ENCODE measurements around the gene TEX261. TPM values are rescaled to one million over a fixed set of nuclear protein-coding genes. Genes with fewer than 3 reads are reported as not detected.

The TEX261 gene
- total and polyA plus RNA-seq, 2 donors = 11.9 to 14.8 TPM

DNA sequence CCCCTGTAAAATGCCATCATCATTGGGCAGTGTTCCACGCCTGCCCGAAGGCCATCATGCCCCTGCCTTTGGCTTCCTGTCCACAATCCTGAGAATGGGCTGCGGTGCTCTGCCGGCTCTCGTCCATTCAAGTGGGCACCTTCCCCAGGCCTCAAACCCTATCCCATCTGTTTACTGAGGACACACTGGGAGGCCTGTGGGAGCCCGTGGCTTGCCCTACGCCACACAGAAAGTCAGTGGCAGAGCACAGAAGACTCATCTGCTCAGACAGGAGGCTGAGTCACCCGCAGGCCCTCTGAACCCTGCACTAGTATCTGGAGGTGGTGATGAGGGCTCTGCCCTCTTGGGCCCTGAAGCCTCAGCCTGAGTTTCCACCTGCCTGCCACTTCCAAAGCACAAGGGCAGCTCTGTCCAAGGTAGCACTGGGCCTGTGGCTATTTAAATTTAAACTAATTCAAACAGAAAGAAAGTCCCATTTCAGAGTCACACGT lies 35.4 kb downstream of the TEX261 start:
- Histone ChIP-seq H3K27ac (ENCODE audit: low read depth in 1 of 2, low read length in 1 of 2) (no peak overlapping the region), H3K4me3 (ENCODE audit: low read length in 2 of 2) (no peak overlapping the region), H3K27me3 (ENCODE audit: control insufficient read depth in 2 of 2, insufficient read depth in 1 of 2, low read length in 1 of 2) (peaks cover 0 to 45% of the 10 kb centered on the region in 2 donors), H3K36me3 (ENCODE audit: control insufficient read depth in 2 of 2, insufficient read depth in 2 of 2, low read length in 1 of 2) (no peaks in the 10 kb centered on the region), H3K9me3 (ENCODE audit: control insufficient read depth in 2 of 2, insufficient read depth in 1 of 2, low read length in 1 of 2) (no peaks in the 10 kb centered on the region), H3K4me1 (ENCODE audit: control insufficient read depth in 2 of 2, insufficient read depth in 2 of 2, low read length in 2 of 2) (peaks cover 0 to 4% of the 10 kb centered on the region in 2 donors)
- DNase-seq (ENCODE audit: low read depth in 6 of 9, low spot score in 9 of 9) = no peak
- WGBS = 96% methylated on average over 9 of the region's 9 CpGs

DNA sequence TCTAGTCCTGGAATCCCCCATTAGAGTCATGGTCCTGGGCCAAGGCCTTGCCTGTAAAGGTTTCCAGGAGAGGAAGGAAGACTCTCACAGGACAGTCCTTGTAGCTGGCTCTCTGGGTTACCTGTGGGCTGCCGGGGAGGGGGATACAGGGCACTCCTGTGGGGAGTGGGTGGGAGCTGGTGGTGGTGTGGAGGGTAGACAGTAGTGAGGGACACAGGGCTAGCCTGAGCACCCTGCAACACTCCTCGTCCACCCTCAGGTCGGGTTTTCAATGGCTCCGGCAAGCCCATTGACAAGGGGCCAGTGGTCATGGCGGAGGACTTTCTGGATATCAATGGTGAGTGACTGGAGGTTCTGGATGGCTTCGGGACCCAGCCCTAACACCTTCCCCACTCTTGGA lies 35.9 kb downstream of the TEX261 start:
- Histone ChIP-seq H3K4me1 (ENCODE audit: control insufficient read depth in 2 of 2, insufficient read depth in 2 of 2, low read length in 2 of 2) (peaks cover 0 to 4% of the 10 kb centered on the region in 2 donors), H3K9me3 (ENCODE audit: control insufficient read depth in 2 of 2, insufficient read depth in 1 of 2, low read length in 1 of 2) (no peaks in the 10 kb centered on the region), H3K27me3 (ENCODE audit: control insufficient read depth in 2 of 2, insufficient read depth in 1 of 2, low read length in 1 of 2) (peaks cover 0 to 39% of the 10 kb centered on the region in 2 donors), H3K4me3 (ENCODE audit: low read length in 2 of 2) (no peak overlapping the region), H3K36me3 (ENCODE audit: control insufficient read depth in 2 of 2, insufficient read depth in 2 of 2, low read length in 1 of 2) (no peaks in the 10 kb centered on the region), H3K27ac (ENCODE audit: low read depth in 1 of 2, low read length in 1 of 2) (no peak overlapping the region)
- WGBS = 98% methylated on average over 6 of the region's 6 CpGs
- no peak for DNase-seq (ENCODE audit: low read depth in 6 of 9, low spot score in 9 of 9)

- 95% methylated on average over 6 of the region's 6 CpGs for WGBS
- Histone ChIP-seq H3K4me1 (ENCODE audit: control insufficient read depth in 2 of 2, insufficient read depth in 2 of 2, low read length in 2 of 2) (peaks cover 0 to 4% of the 10 kb centered on the region in 2 donors), H3K27ac (ENCODE audit: low read depth in 1 of 2, low read length in 1 of 2) (no peak overlapping the region), H3K9me3 (ENCODE audit: control insufficient read depth in 2 of 2, insufficient read depth in 1 of 2, low read length in 1 of 2) (no peaks in the 10 kb centered on the region), H3K4me3 (ENCODE audit: low read length in 2 of 2) (no peak overlapping the region), H3K27me3 (ENCODE audit: control insufficient read depth in 2 of 2, insufficient read depth in 1 of 2, low read length in 1 of 2) (peaks cover 0 to 31% of the 10 kb centered on the region in 2 donors), H3K36me3 (ENCODE audit: control insufficient read depth in 2 of 2, insufficient read depth in 2 of 2, low read length in 1 of 2) (no peaks in the 10 kb centered on the region)
- DNase-seq (ENCODE audit: low read depth in 6 of 9, low spot score in 9 of 9) = no peak
Measured at GRCh38 chr2:70957798-70958197, 36.9 kb downstream of the TEX261 start.

DNA sequence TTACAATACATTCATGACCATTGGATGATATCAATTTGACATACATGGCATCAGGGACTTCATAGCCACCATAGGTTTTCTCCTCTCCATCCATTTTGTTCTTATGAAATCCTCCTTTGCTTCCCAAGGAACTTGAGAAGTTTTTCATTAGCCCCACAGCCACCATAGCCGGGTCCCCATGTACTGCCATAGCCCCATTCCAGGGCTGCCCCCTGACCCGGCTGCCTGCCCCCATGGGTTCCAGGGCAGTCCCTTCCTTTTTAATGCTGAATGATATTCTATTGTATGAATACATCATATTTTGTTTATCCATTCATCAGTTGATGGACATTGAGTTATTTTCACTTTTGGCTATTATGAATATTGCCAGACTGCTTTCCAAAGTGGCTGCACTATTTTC lies 38.5 kb downstream of the TEX261 start:
- 94% methylated on average over 2 of the region's 2 CpGs for WGBS
- no peak overlapping the region for H3K27ac ChIP-seq (ENCODE audit: low read depth in 1 of 2, low read length in 1 of 2)
- no peak for DNase-seq (ENCODE audit: low read depth in 6 of 9, low spot score in 9 of 9)
- no peak overlapping the region for H3K4me3 ChIP-seq (ENCODE audit: low read length in 2 of 2)
- H3K36me3 ChIP-seq (ENCODE audit: control insufficient read depth in 2 of 2, insufficient read depth in 2 of 2, low read length in 1 of 2) = no peaks in the 10 kb centered on the region
- peaks cover 0 to 26% of the 10 kb centered on the region in 2 donors for H3K27me3 ChIP-seq (ENCODE audit: control insufficient read depth in 2 of 2, insufficient read depth in 1 of 2, low read length in 1 of 2)
- H3K4me1 ChIP-seq (ENCODE audit: control insufficient read depth in 2 of 2, insufficient read depth in 2 of 2, low read length in 2 of 2) = peaks cover 0 to 4% of the 10 kb centered on the region in 2 donors
- H3K9me3 ChIP-seq (ENCODE audit: control insufficient read depth in 2 of 2, insufficient read depth in 1 of 2, low read length in 1 of 2) = no peaks in the 10 kb centered on the region

DNA sequence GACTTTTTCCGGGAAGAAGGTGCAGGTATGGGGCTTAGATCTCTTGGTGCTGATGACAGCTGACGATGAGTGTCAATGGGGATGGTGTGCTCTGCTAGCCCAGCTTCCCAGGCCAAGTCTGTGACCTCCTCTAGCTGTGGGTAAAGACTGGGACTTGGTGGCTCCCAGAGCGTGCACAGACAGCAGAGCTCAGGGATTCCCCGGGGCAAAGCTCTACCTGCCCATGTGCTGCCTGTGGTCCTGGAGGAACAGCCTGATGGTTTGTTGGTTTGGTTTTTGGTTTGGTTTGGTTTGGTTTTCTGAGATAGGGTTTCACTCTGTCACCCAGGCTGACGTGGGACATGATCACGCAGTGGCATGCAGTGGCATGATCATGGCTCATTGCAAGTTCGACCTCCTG lies 39.8 kb downstream of the TEX261 start:
- no peak for DNase-seq (ENCODE audit: low read depth in 6 of 9, low spot score in 9 of 9)
- peaks cover 0 to 30% of the 10 kb centered on the region in 2 donors for H3K27me3 ChIP-seq (ENCODE audit: control insufficient read depth in 2 of 2, insufficient read depth in 1 of 2, low read length in 1 of 2)

DNA sequence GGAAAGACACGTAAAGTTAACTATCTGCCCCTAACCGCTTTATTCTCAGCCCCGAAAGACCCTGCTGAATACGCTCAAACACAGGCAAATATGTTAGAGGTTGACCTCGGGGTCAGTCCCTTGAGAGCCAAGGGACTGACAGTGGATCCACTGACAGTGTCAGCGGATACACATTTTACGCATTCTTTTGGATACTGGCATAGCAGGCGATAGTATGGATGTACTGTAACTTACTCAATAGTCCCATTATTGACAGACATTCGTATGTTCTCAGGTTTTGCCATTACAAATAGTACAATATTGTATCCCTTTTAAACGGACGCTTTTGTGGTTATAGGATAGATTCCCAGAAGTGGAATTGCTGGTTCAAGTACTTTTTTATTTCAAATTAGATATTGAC lies 45.6 kb downstream of the TEX261 start:
- no peak for DNase-seq (ENCODE audit: low read depth in 6 of 9, low spot score in 9 of 9)
- Histone ChIP-seq H3K27me3 (ENCODE audit: control insufficient read depth in 2 of 2, insufficient read depth in 1 of 2, low read length in 1 of 2) (peaks cover 9 to 64% of the 10 kb centered on the region in 2 donors), H3K27ac (ENCODE audit: low read depth in 1 of 2, low read length in 1 of 2) (no peak overlapping the region), H3K4me1 (ENCODE audit: control insufficient read depth in 2 of 2, insufficient read depth in 2 of 2, low read length in 2 of 2) (peaks cover 0 to 5% of the 10 kb centered on the region in 2 donors), H3K9me3 (ENCODE audit: control insufficient read depth in 2 of 2, insufficient read depth in 1 of 2, low read length in 1 of 2) (no peaks in the 10 kb centered on the region), H3K36me3 (ENCODE audit: control insufficient read depth in 2 of 2, insufficient read depth in 2 of 2, low read length in 1 of 2) (no peaks in the 10 kb centered on the region), H3K4me3 (ENCODE audit: low read length in 2 of 2) (no peak overlapping the region)
- 91% methylated on average over 11 of the region's 11 CpGs for WGBS

More for the DNA sequence above, 39.8 kb downstream of the TEX261 start:
- WGBS = 88% methylated on average over 7 of the region's 7 CpGs
- H3K4me3 ChIP-seq (ENCODE audit: low read length in 2 of 2) = no peak overlapping the region
- no peak overlapping the region for H3K27ac ChIP-seq (ENCODE audit: low read depth in 1 of 2, low read length in 1 of 2)
- peaks cover 0 to 4% of the 10 kb centered on the region in 2 donors for H3K4me1 ChIP-seq (ENCODE audit: control insufficient read depth in 2 of 2, insufficient read depth in 2 of 2, low read length in 2 of 2)
- H3K9me3 ChIP-seq (ENCODE audit: control insufficient read depth in 2 of 2, insufficient read depth in 1 of 2, low read length in 1 of 2) = no peaks in the 10 kb centered on the region
- no peaks in the 10 kb centered on the region for H3K36me3 ChIP-seq (ENCODE audit: control insufficient read depth in 2 of 2, insufficient read depth in 2 of 2, low read length in 1 of 2)

GRCh38 chr2:70948337-70949003 lies 46.2 kb downstream of the TEX261 start:
- peaks cover 0 to 5% of the 10 kb centered on the region in 2 donors for H3K4me1 ChIP-seq (ENCODE audit: control insufficient read depth in 2 of 2, insufficient read depth in 2 of 2, low read length in 2 of 2)
- no peak overlapping the region for H3K4me3 ChIP-seq (ENCODE audit: low read length in 2 of 2)
- peak; percentile 14 to 78 (median 55) for DNase-seq (ENCODE audit: low read depth in 6 of 9, low spot score in 9 of 9)
- no peak overlapping the region for H3K27ac ChIP-seq (ENCODE audit: low read depth in 1 of 2, low read length in 1 of 2)
- WGBS = 13% methylated on average over 27 of the region's 27 CpGs
- peaks cover 9 to 70% of the 10 kb centered on the region in 2 donors for H3K27me3 ChIP-seq (ENCODE audit: control insufficient read depth in 2 of 2, insufficient read depth in 1 of 2, low read length in 1 of 2)
- no peaks in the 10 kb centered on the region for H3K9me3 ChIP-seq (ENCODE audit: control insufficient read depth in 2 of 2, insufficient read depth in 1 of 2, low read length in 1 of 2)
- H3K36me3 ChIP-seq (ENCODE audit: control insufficient read depth in 2 of 2, insufficient read depth in 2 of 2, low read length in 1 of 2) = no peaks in the 10 kb centered on the region

- 59% methylated on average over 11 of the region's 11 CpGs for WGBS
- H3K27ac ChIP-seq (ENCODE audit: low read depth in 1 of 2, low read length in 1 of 2) = no peak overlapping the region
- no peak for DNase-seq (ENCODE audit: low read depth in 6 of 9, low spot score in 9 of 9)
- no peak overlapping the region for H3K4me3 ChIP-seq (ENCODE audit: low read length in 2 of 2)
- H3K4me1 ChIP-seq (ENCODE audit: control insufficient read depth in 2 of 2, insufficient read depth in 2 of 2, low read length in 2 of 2) = peaks cover 0 to 5% of the 10 kb centered on the region in 2 donors
- peaks cover 9 to 74% of the 10 kb centered on the region in 2 donors for H3K27me3 ChIP-seq (ENCODE audit: control insufficient read depth in 2 of 2, insufficient read depth in 1 of 2, low read length in 1 of 2)
- no peaks in the 10 kb centered on the region for H3K36me3 ChIP-seq (ENCODE audit: control insufficient read depth in 2 of 2, insufficient read depth in 2 of 2, low read length in 1 of 2)
- no peaks in the 10 kb centered on the region for H3K9me3 ChIP-seq (ENCODE audit: control insufficient read depth in 2 of 2, insufficient read depth in 1 of 2, low read length in 1 of 2)
Measured at GRCh38 chr2:70947556-70948184, 47.0 kb downstream of the TEX261 start.

DNA sequence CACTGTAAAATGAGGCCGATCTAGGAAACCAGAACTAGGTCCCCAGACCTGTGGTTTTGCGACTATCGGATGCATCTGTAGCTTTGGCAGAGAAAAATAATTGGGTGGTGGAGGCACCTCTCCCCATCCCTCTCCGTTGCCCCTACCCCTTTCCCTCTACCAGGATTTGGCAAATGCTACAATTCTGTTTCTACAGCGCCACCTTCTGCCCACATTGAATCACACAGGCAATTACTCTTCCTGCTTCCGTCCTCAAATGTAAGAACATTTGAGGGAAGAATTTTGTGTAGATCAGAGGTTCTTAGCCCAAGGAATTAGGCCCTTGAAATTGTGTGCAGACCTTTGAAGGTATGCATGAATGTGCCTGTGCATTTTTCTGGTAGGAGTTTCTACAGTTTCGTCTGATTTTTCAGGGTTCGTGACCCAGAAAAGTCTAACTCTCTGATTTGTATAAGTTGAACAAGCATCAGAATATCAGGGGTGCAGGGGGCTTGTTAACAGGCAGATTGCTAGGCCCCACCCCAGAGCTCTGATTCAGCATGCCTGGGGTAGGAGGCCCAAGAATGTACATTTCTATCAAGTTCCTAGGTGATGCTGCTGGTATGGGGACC lies 47.7 kb downstream of the TEX261 start:
- peak in 8 of 9 donors; percentile 29 to 73 (median 51) for DNase-seq (ENCODE audit: low read depth in 6 of 9, low spot score in 9 of 9)
- Histone ChIP-seq H3K9me3 (ENCODE audit: control insufficient read depth in 2 of 2, insufficient read depth in 1 of 2, low read length in 1 of 2) (no peaks in the 10 kb centered on the region), H3K4me1 (ENCODE audit: control insufficient read depth in 2 of 2, insufficient read depth in 2 of 2, low read length in 2 of 2) (peaks cover 0 to 5% of the 10 kb centered on the region in 2 donors), H3K36me3 (ENCODE audit: control insufficient read depth in 2 of 2, insufficient read depth in 2 of 2, low read length in 1 of 2) (no peaks in the 10 kb centered on the region), H3K4me3 (ENCODE audit: low read length in 2 of 2) (no peak overlapping the region), H3K27ac (ENCODE audit: low read depth in 1 of 2, low read length in 1 of 2) (no peak overlapping the region), H3K27me3 (ENCODE audit: control insufficient read depth in 2 of 2, insufficient read depth in 1 of 2, low read length in 1 of 2) (peaks cover 9 to 77% of the 10 kb centered on the region in 2 donors)
- 22% methylated on average over 8 of the region's 8 CpGs for WGBS

Measured in thymus (tissue), 11 donors.